Muscle layer of duodenum (tissue), 2 donors: ENCODE data around the gene PSG11.
"Not testable (repeated sequence)": the region's sequence is repeated elsewhere in the genome, so short reads cannot be mapped to it uniquely, and the experiment has no call there.

ENCODE experiments used
- H3K27ac ChIP-seq: one replicate; pipeline ENCODE4 v1.7.0; 2013; ENCODE audit warnings: mild to moderate bottlenecking, low read length
- H3K27me3 ChIP-seq: one replicate; pipeline ENCODE4 v1.7.0; 2013; ENCODE audit warnings: low read depth, mild to moderate bottlenecking, control low read depth, low read length
- H3K36me3 ChIP-seq, 2 donors: one replicate each; pipeline ENCODE4 v1.7.0; 2013; ENCODE audit warnings: low read length in 2 of 2, control low read depth in 1 of 2, mild to moderate bottlenecking in 1 of 2; ENCODE audit not compliant: insufficient read depth in 2 of 2, control insufficient read depth in 1 of 2
- H3K4me1 ChIP-seq, 2 donors: one replicate each; pipeline ENCODE4 v1.7.0; 2013; ENCODE audit warnings: low read length in 2 of 2, mild to moderate bottlenecking in 2 of 2, control low read depth in 1 of 2, moderate library complexity in 1 of 2; ENCODE audit not compliant: insufficient read depth in 2 of 2, control insufficient read depth in 1 of 2
- H3K4me3 ChIP-seq, 2 donors: one replicate each; pipeline ENCODE4 v1.7.0; 2013; ENCODE audit warnings: low read length in 2 of 2, low read depth in 1 of 2, mild to moderate bottlenecking in 1 of 2
- H3K9me3 ChIP-seq, 2 donors: one replicate each; pipeline ENCODE4 v1.7.0; 2013; ENCODE audit warnings: low read length in 2 of 2, control low read depth in 1 of 2, mild to moderate bottlenecking in 1 of 2; ENCODE audit not compliant: control insufficient read depth in 1 of 2
- donor health status: healthy.

The PSG11 gene

DNA sequence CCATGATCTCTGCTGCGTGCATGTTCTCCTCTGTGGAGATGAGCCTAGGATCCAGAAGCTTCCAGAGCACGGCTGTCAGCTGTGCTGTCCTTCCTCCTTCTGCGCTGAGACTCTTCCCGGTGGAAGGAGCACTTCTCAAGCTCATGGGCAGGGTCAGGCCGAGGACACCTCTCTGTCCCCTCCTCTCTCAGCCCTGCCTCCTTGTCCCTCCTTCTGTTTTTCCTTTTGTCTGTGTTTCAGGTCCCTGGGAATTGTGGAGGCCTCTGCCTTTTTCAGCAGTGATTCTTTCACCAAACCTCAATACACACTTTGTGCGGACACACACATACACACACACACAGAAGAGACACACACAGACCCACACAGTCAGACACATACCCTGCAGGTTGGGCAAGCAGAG, at the start of gene PSG11:
Gene PSG11 (minus strand): TSS at position 101 of the 400 bp plus-strand sequence. CDS start 97 bp downstream, at position 4.
- not testable (repeated sequence) for H3K36me3 ChIP-seq, H3K9me3 ChIP-seq, H3K4me3 ChIP-seq, H3K4me1 ChIP-seq, H3K27me3 ChIP-seq, H3K27ac ChIP-seq

DNA sequence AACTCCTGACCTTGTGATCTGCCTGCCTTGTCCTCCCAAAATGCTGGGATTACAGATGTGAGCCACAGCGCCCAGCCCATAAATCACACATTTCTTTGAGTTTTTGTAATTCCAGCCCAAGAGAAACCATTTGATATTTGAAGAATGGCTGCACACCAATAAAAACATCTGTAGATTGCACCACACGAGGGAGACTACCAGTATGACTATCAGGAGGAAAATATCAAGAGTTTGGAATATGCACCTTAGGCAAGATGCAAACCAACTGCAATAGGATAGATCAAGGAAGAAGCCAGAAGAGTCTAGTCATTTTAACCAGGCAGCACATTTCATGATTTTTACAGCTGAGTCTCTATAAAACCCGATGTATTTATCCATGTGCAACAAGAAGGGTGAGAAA, 36.1 kb upstream of the PSG11 start:
- not testable (repeated sequence) for H3K4me3 ChIP-seq, H3K36me3 ChIP-seq, H3K4me1 ChIP-seq, H3K9me3 ChIP-seq, H3K27ac ChIP-seq, H3K27me3 ChIP-seq

DNA sequence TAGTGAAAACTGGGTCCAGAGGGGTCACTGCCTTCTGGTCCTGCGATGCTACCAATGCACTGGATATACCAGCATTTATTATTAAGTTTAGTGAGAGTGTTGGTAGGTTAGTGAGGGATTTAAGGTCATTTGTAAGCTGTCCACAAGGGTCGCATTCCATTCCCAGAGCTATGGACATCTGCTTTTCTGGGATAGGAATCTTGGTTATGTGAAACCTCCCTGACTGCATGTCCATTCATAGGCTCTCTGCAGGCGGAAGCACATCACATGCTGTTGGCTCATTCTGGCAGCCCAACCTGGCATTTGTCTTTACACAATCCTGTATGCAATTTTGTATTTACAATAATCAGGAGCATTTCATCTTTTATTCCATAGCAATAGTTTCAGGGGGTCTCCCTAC, 35.1 kb upstream of the PSG11 start:
- not testable (repeated sequence) for H3K4me3 ChIP-seq, H3K4me1 ChIP-seq, H3K36me3 ChIP-seq, H3K27ac ChIP-seq, H3K9me3 ChIP-seq, H3K27me3 ChIP-seq

DNA sequence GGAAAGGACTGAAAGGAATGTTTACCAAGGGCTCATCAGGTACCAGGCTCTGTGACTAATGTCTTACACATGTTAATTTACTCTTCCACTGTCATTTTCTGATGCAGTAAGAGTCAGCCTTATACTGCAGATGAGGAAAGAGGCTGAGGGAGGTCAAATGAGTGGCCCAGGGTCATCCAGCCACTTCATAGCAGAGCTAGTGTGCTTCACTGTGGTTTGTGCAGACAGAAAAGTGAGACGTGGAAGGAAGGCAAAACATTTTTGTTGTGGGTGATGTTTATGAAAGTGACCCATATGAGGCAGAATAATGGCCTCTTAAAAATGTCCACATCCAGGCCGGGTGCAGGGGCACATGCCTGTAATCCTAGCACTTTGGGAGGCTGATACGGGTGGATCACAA, 34.0 kb upstream of the PSG11 start:
- H3K4me3 ChIP-seq, H3K36me3 ChIP-seq, H3K27ac ChIP-seq, H3K9me3 ChIP-seq, H3K27me3 ChIP-seq, H3K4me1 ChIP-seq: not testable (repeated sequence)

DNA sequence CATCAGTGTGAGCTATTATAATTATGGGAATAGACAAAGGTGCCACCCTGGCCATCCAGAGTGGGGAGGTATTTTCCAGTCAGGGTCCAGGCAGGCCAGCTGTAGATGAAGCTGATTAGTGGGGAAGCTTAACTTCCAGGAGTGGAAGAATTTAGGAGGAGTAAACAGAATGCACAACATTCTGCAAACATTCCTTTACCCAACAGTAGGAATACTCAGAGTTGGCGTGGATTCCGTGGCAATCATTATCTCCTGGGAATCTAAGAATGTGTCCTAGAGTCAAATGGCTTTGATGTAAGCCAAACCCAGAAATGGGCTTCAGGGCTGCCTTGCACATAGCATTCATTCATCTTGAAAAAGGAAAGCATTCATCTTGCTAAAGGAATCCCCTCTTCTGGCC, 33.2 kb upstream of the PSG11 start:
- not testable (repeated sequence) for H3K4me3 ChIP-seq, H3K9me3 ChIP-seq, H3K27ac ChIP-seq, H3K4me1 ChIP-seq, H3K27me3 ChIP-seq, H3K36me3 ChIP-seq

DNA sequence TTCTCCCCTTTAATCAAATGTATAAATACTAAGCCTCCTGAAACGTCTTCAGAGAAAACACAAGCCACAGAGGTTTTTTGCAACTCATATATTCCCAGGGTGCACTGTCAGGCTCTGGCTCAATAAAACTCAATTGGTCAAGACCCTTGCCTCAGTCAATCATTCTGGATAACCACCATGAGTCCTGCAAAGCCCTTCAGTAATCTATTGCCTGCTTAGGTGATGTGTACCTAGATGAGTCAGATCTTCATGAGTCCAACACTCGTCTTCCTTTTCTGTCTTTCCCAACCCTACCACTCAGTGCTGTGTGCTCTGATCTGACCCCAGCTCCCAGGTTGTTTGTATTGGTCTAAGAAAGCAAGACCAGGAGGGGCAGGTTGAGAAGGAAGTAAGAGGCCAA, 32.2 kb upstream of the PSG11 start:
- H3K9me3 ChIP-seq, H3K4me3 ChIP-seq, H3K27ac ChIP-seq, H3K27me3 ChIP-seq, H3K36me3 ChIP-seq, H3K4me1 ChIP-seq: not testable (repeated sequence)

DNA sequence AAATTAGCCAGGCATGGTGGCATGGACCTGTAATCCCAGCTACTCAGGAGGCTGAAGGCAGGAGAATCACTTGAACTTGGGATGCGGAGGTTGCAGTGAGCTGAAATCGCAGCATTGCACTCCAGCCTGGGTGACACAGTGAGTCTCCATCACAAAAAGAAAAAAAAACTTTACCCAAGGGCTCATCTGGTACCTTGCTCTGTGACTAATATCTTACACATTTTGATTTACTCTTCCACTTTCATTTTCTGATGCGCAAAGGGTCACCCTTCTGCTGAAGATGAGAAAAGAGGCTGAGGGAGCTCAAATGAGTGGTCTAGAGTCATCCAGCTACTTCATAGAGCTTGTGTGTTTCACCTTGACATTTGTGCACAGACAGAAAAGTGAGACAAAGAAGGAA, 21.7 kb upstream of the PSG11 start:
- H3K4me1 ChIP-seq, H3K9me3 ChIP-seq, H3K27ac ChIP-seq, H3K27me3 ChIP-seq, H3K36me3 ChIP-seq, H3K4me3 ChIP-seq: not testable (repeated sequence)

DNA sequence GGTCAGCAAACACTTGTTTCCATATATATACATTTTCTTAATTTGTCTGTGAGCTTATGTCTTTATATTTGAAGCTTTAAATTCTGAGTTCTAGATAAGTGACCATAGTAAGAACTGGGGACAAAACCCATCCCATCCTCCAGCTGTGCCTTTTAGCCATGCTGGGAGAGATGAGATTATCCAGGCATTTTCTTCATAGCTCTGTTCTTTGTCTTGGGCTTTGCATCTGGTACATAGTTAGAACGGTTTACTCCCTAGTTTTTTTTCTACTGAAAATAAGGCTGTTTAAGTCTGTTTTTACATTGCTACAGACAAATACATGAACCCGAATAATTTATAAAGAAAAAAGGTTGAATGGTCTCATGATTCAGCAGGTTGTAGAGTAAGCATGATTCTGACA, 20.3 kb upstream of the PSG11 start:
- not testable (repeated sequence) for H3K4me1 ChIP-seq, H3K27ac ChIP-seq, H3K9me3 ChIP-seq, H3K27me3 ChIP-seq, H3K4me3 ChIP-seq, H3K36me3 ChIP-seq

DNA sequence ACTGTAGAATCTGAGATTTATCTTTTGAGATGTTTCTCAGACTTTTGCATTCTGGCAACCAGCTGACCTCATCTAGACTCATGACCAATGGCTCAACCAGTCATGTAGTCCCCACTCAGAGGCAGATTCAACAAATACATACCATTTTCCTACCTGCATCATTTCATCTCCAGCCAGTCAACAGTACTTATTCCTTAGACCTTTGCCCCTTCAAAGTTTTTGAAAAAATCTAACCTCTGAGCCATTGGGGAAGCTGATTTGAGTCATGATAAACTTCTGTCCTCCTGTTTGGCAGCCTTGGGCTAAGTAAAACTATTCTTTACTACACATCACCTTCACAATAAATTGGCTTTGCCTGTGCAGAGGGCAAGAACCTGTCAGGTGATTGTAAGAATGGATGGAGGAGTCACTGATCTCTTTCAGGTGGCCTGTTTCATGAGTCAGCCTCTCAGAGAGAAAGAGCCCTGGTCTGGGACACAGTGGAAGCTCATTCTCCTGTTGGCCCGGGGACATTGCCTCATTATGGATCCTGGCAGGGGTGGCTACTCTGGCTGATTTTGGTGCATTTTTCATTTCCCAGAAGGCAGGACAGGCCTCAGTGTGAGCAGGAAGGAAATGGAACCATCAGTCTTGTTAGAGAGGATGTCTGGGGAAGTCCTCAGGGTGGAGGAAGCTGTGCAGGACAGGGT, 17.4 kb upstream of the PSG11 start:
- not testable (repeated sequence) for H3K9me3 ChIP-seq

DNA sequence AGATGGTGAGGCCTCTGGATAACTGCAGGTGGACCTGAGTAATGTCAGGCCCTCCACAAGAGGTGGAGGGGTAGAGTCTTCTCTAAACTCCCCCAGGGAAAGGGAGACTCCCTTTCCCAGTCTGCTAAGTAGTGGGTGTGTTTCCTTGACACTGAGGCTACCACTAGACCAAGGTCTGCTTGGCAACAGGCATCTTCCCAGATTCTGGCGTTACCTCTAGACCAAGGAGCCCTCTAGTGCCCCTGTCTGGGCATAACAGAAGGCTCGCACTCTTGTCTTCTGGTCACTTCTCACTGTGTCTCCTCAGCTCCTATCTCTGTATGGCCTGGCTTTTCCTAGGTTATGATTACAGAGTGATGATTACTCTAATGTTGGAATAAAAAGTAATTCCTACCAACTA, 5.4 kb upstream of the PSG11 start:
- H3K27ac ChIP-seq, H3K36me3 ChIP-seq, H3K4me1 ChIP-seq, H3K9me3 ChIP-seq, H3K4me3 ChIP-seq, H3K27me3 ChIP-seq: not testable (repeated sequence)

More for the DNA sequence above, 17.4 kb upstream of the PSG11 start:
- not testable (repeated sequence) for H3K4me3 ChIP-seq, H3K36me3 ChIP-seq, H3K4me1 ChIP-seq, H3K27ac ChIP-seq, H3K27me3 ChIP-seq

DNA sequence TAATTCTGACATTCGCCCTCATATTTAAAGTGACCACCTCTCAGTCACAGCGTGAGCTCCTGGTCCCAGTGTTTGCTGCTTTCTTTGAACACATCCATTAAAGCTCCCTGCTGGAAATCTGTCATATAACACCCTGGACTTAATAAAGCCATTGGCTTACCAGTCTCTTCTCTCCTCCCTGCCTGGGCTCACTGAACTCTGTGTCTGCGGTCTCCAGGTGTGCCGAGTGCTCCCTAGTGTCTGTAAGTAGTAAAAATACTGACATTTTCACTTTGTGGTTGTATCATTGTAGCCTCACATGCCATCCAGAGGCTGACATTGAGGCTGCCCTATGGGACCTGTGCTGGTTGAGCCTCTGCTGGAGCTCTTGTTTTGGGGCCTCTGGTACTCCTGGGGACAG, 2.6 kb upstream of the PSG11 start:
- no peak overlapping the region for H3K27ac ChIP-seq
- no peak overlapping the region for H3K4me3 ChIP-seq
- no peaks in the 10 kb centered on the region for H3K4me1 ChIP-seq
- no peaks in the 10 kb centered on the region for H3K36me3 ChIP-seq
- H3K9me3 ChIP-seq = no peaks in the 10 kb centered on the region
- H3K27me3 ChIP-seq = no peaks in the 10 kb centered on the region

DNA sequence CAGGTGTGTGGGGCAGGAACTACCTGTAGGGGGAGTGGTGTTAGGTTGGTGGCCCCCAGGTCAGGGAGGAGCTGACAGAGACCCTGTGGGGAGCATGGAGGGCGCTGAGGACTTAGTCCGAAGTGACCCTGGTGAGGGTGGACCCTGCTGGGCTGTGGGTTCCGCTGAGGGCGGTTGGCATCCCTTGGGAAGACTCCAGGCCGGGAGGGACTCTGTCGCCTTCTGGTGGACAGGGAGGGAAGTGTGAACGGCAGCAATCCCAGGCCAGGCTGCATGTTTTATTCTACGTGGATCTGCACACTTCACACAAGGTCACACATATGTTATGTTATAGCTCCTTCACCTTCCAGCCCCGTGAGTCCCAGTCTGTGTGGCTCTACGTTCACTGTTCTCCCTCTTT, 1.7 kb upstream of the PSG11 start:
- H3K4me1 ChIP-seq, H3K36me3 ChIP-seq, H3K9me3 ChIP-seq, H3K27me3 ChIP-seq, H3K27ac ChIP-seq, H3K4me3 ChIP-seq: not testable (repeated sequence)
